Adipocyte (in vitro differentiated cells): Measurements from ENCODE around the gene CUEDC2.

Source experiments
- DNase-seq: peaks from one replicate; pipeline ENCODE4 v3.0.0-alpha.2; 2015; ENCODE audit warnings: low read depth
- H3K27me3 ChIP-seq: replicated peaks from 2 replicates; pipeline ENCODE4 v1.7.0; 2013; ENCODE audit warnings: mild to moderate bottlenecking, low read length, moderate library complexity; ENCODE audit not compliant: control insufficient read depth, insufficient read depth
- H3K36me3 ChIP-seq: 2 replicates; pipeline ENCODE4 v1.7.0; 2013; ENCODE audit warnings: low read length, mild to moderate bottlenecking, moderate library complexity; ENCODE audit not compliant: control insufficient read depth, insufficient read depth, severe bottlenecking
- H3K4me1 ChIP-seq: 2 replicates; pipeline ENCODE4 v1.7.0; 2013; ENCODE audit warnings: mild to moderate bottlenecking, low read length, moderate library complexity; ENCODE audit not compliant: control insufficient read depth, insufficient read depth
- H3K4me3 ChIP-seq: 2 replicates; pipeline ENCODE4 v1.7.0; 2013; ENCODE audit warnings: mild to moderate bottlenecking, low read length, moderate library complexity
- H3K9ac ChIP-seq: 2 replicates; pipeline ENCODE4 v1.7.0; 2013; ENCODE audit warnings: mild to moderate bottlenecking, low read length, moderate library complexity
- H3K9me3 ChIP-seq: 2 replicates; pipeline ENCODE4 v1.7.0; 2013; ENCODE audit warnings: mild to moderate bottlenecking, low read length, moderate library complexity; ENCODE audit not compliant: control insufficient read depth

CUEDC2 gene

GRCh38 chr10:102421757-102422512, 10.4 kb downstream of the CUEDC2 start:
- Histone ChIP-seq H3K27me3 (peaks cover 15% of the 10 kb centered on the region), H3K9me3 (no peaks in the 10 kb centered on the region), H3K4me3 (peak overlapping the region; percentile 84), H3K36me3 (peaks cover 20% of the 10 kb centered on the region), H3K9ac (peak overlapping the region; percentile 84), H3K4me1 (peaks cover 21% of the 10 kb centered on the region)
- peak; percentile 61 for DNase-seq

GRCh38 chr10:102421507-102421756, 10.9 kb downstream of the CUEDC2 start:
- DNase-seq: no peak
- Histone ChIP-seq H3K36me3 (peaks cover 20% of the 10 kb centered on the region), H3K9me3 (no peaks in the 10 kb centered on the region), H3K9ac (peak overlapping the region; percentile 84), H3K4me1 (peaks cover 21% of the 10 kb centered on the region), H3K27me3 (peaks cover 17% of the 10 kb centered on the region), H3K4me3 (peak overlapping the region; percentile 84)

- peak within 1 kb of the TSS; percentile 84 for H3K9ac ChIP-seq
- peak; percentile 99 for DNase-seq
Measured at GRCh38 chr10:102420714-102421506, 11.5 kb downstream of the CUEDC2 start, which contains the start of gene FBXL15. Gene FBXL15, plus strand, starts transcription at chr10:102420836. Its CDS starts 294 bp downstream, at chr10:102421130.

GRCh38 chr10:102420181-102420713, 12.1 kb downstream of the CUEDC2 start:
- Histone ChIP-seq H3K4me1 (peaks cover 21% of the 10 kb centered on the region), H3K27me3 (peaks cover 27% of the 10 kb centered on the region), H3K36me3 (peaks cover 20% of the 10 kb centered on the region), H3K4me3 (peak overlapping the region; percentile 84), H3K9me3 (no peaks in the 10 kb centered on the region), H3K9ac (peak overlapping the region; percentile 84)
- peak; percentile 30 for DNase-seq

More at GRCh38 chr10:102420714-102421506, 11.5 kb downstream of the CUEDC2 start, which contains the start of gene FBXL15:
- peaks cover 21% of the 10 kb centered on the region for H3K27me3 ChIP-seq
- peak within 1 kb of the TSS; percentile 84 for H3K4me3 ChIP-seq
- H3K4me1 ChIP-seq: peaks cover 21% of the 10 kb centered on the region
- H3K36me3 ChIP-seq: peaks cover 20% of the 10 kb centered on the region
- H3K9me3 ChIP-seq: no peaks in the 10 kb centered on the region

- DNase-seq: peak; percentile 62
- Histone ChIP-seq H3K36me3 (peaks cover 16% of the 10 kb centered on the region), H3K4me1 (peaks cover 21% of the 10 kb centered on the region), H3K9ac (peak overlapping the region; percentile 84), H3K9me3 (no peaks in the 10 kb centered on the region), H3K27me3 (peaks cover 32% of the 10 kb centered on the region), H3K4me3 (peak overlapping the region; percentile 84)
Measured at GRCh38 chr10:102419269-102420180, 12.8 kb downstream of the CUEDC2 start.

- Histone ChIP-seq H3K9me3 (no peaks in the 10 kb centered on the region), H3K9ac (no peak within 1 kb of the TSS), H3K27me3 (peaks cover 34% of the 10 kb centered on the region), H3K4me1 (peaks cover 21% of the 10 kb centered on the region), H3K4me3 (peak within 1 kb of the TSS; percentile 84), H3K36me3 (peaks cover 8% of the 10 kb centered on the region)
- DNase-seq: no peak
Measured at GRCh38 chr10:102418622-102419268, 13.6 kb downstream of the CUEDC2 start, which contains the start of gene PSD. Gene PSD, minus strand, starts transcription at chr10:102418785. Its CDS starts 1,747 bp downstream, at chr10:102417038.

GRCh38 chr10:102416695-102417094, 15.7 kb downstream of the CUEDC2 start:
- no peak overlapping the region for H3K4me3 ChIP-seq
- H3K36me3 ChIP-seq: no peaks in the 10 kb centered on the region
- no peaks in the 10 kb centered on the region for H3K9me3 ChIP-seq
- H3K4me1 ChIP-seq: peaks cover 9% of the 10 kb centered on the region
- no peak overlapping the region for H3K9ac ChIP-seq
- peaks cover 52% of the 10 kb centered on the region for H3K27me3 ChIP-seq
- no peak for DNase-seq

- Histone ChIP-seq H3K4me3 (no peak overlapping the region), H3K27me3 (peaks cover 56% of the 10 kb centered on the region), H3K36me3 (no peaks in the 10 kb centered on the region), H3K9me3 (no peaks in the 10 kb centered on the region), H3K9ac (no peak overlapping the region), H3K4me1 (peaks cover 9% of the 10 kb centered on the region)
- no peak for DNase-seq
Measured at GRCh38 chr10:102416283-102416682, 16.1 kb downstream of the CUEDC2 start.

GRCh38 chr10:102414749-102415148, 17.6 kb downstream of the CUEDC2 start:
- Histone ChIP-seq H3K27me3 (peaks cover 71% of the 10 kb centered on the region), H3K4me3 (no peak overlapping the region), H3K4me1 (peaks cover 2% of the 10 kb centered on the region), H3K9ac (no peak overlapping the region), H3K9me3 (no peaks in the 10 kb centered on the region), H3K36me3 (no peaks in the 10 kb centered on the region)
- no peak for DNase-seq

GRCh38 chr10:102413806-102414561, 18.4 kb downstream of the CUEDC2 start:
- no peak for DNase-seq
- Histone ChIP-seq H3K4me3 (no peak overlapping the region), H3K9me3 (no peaks in the 10 kb centered on the region), H3K27me3 (peaks cover 77% of the 10 kb centered on the region), H3K36me3 (no peaks in the 10 kb centered on the region), H3K9ac (no peak overlapping the region), H3K4me1 (no peaks in the 10 kb centered on the region)
